ENCODE data around the gene NID1. TPM values are rescaled to one million over a fixed set of nuclear protein-coding genes. Genes with fewer than 3 reads are reported as not detected.

The NID1 gene
- total and polyA plus RNA-seq, 4 donors, result 21.2 to 90.1 (median 55.2) TPM

DNA sequence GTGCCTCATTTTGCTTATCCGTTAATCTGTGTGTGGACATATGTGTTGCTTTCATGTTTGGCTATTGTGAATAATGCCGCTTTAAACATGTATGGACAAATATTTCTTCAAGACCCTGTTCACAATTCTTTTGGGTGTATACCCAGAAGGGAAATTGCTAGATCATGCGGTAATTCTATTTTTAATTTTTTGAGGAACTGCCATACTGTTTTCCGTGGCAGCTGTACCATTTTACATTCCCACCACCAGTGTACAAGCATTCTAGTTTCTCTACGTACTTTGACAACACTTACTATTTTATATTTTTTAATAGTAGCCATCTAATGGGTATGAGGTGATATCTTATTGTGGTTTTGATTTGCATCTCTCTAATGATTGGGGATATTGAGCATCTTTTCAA is 7.1 kb upstream of the NID1 start:
- WGBS, result 89% methylated on average over 5 of the region's 5 CpGs
- Histone ChIP-seq H3K9me3 (ENCODE audit: control insufficient read depth in 4 of 4, low read length in 3 of 4) (peaks cover 2 to 5% (median 3%) of the 10 kb centered on the region in 4 donors), H3K4me3 (ENCODE audit: low read depth in 1 of 3, low read length in 3 of 3) (no peak overlapping the region), H3K36me3 (ENCODE audit: control insufficient read depth in 4 of 4, insufficient read depth in 3 of 4, low read depth in 1 of 4, low read length in 3 of 4) (no peaks in the 10 kb centered on the region), H3K9ac (ENCODE audit: low read depth in 1 of 2, low read length in 2 of 2) (no peak overlapping the region), H3K27ac (ENCODE audit: low read depth in 1 of 2, low read length in 2 of 2) (no peak overlapping the region), H3K4me1 (ENCODE audit: control insufficient read depth in 4 of 4, insufficient read depth in 4 of 4, low read length in 3 of 4) (peaks cover 2 to 32% (median 19%) of the 10 kb centered on the region in 4 donors), H3K27me3 (ENCODE audit: control insufficient read depth in 4 of 4, insufficient read depth in 4 of 4, low read length in 3 of 4) (no peaks in the 10 kb centered on the region)
- no peak for TF ChIP-seq EGR1 (IDR thresholded peaks at IDR 0.05; ENCODE audit: low read depth in 2 of 2)
- TF ChIP-seq HNF4A (conservative IDR thresholded peaks at IDR 0.05), result no peak
- no peak for TF ChIP-seq SP1 (IDR thresholded peaks at IDR 0.05)
- TF ChIP-seq TAF1 (conservative IDR thresholded peaks at IDR 0.05), result no peak
- TF ChIP-seq, protein P1, sequence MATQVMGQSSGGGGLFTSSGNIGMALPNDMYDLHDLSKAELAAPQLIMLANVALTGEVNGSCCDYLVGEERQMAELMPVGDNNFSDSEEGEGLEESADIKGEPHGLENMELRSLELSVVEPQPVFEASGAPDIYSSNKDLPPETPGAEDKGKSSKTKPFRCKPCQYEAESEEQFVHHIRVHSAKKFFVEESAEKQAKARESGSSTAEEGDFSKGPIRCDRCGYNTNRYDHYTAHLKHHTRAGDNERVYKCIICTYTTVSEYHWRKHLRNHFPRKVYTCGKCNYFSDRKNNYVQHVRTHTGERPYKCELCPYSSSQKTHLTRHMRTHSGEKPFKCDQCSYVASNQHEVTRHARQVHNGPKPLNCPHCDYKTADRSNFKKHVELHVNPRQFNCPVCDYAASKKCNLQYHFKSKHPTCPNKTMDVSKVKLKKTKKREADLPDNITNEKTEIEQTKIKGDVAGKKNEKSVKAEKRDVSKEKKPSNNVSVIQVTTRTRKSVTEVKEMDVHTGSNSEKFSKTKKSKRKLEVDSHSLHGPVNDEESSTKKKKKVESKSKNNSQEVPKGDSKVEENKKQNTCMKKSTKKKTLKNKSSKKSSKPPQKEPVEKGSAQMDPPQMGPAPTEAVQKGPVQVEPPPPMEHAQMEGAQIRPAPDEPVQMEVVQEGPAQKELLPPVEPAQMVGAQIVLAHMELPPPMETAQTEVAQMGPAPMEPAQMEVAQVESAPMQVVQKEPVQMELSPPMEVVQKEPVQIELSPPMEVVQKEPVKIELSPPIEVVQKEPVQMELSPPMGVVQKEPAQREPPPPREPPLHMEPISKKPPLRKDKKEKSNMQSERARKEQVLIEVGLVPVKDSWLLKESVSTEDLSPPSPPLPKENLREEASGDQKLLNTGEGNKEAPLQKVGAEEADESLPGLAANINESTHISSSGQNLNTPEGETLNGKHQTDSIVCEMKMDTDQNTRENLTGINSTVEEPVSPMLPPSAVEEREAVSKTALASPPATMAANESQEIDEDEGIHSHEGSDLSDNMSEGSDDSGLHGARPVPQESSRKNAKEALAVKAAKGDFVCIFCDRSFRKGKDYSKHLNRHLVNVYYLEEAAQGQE (IDR thresholded peaks at IDR 0.05), result no peak
- TF ChIP-seq GABPA (IDR thresholded peaks at IDR 0.05 in 1 of 2, conservative IDR thresholded peaks at IDR 0.05 in 1 of 2), result no peak
- TF ChIP-seq YY1 (IDR thresholded peaks at IDR 0.05), result no peak
- no peak for TF ChIP-seq NR2F2 (IDR thresholded peaks at IDR 0.05)
- TF ChIP-seq RAD21 (IDR thresholded peaks at IDR 0.05), result no peak
- TF ChIP-seq, protein P2, sequence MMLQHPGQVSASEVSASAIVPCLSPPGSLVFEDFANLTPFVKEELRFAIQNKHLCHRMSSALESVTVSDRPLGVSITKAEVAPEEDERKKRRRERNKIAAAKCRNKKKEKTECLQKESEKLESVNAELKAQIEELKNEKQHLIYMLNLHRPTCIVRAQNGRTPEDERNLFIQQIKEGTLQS (IDR thresholded peaks at IDR 0.05), result no peak
- no peak for TF ChIP-seq HNF4G (IDR thresholded peaks at IDR 0.05)
- TF ChIP-seq RXRA (IDR thresholded peaks at IDR 0.05), result no peak
- no peak for TF ChIP-seq FOXA2 (IDR thresholded peaks at IDR 0.05)
- TF ChIP-seq, protein P3, sequence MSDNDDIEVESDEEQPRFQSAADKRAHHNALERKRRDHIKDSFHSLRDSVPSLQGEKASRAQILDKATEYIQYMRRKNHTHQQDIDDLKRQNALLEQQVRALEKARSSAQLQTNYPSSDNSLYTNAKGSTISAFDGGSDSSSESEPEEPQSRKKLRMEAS (IDR thresholded peaks at IDR 0.05), result no peak
- TF ChIP-seq, protein P4, sequence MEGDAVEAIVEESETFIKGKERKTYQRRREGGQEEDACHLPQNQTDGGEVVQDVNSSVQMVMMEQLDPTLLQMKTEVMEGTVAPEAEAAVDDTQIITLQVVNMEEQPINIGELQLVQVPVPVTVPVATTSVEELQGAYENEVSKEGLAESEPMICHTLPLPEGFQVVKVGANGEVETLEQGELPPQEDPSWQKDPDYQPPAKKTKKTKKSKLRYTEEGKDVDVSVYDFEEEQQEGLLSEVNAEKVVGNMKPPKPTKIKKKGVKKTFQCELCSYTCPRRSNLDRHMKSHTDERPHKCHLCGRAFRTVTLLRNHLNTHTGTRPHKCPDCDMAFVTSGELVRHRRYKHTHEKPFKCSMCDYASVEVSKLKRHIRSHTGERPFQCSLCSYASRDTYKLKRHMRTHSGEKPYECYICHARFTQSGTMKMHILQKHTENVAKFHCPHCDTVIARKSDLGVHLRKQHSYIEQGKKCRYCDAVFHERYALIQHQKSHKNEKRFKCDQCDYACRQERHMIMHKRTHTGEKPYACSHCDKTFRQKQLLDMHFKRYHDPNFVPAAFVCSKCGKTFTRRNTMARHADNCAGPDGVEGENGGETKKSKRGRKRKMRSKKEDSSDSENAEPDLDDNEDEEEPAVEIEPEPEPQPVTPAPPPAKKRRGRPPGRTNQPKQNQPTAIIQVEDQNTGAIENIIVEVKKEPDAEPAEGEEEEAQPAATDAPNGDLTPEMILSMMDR (IDR thresholded peaks at IDR 0.05; ENCODE audit: low read depth, low read length, missing input control), result no peak
- TF ChIP-seq FOXA1 (IDR thresholded peaks at IDR 0.05), result no peak
- TF ChIP-seq, protein P5, sequence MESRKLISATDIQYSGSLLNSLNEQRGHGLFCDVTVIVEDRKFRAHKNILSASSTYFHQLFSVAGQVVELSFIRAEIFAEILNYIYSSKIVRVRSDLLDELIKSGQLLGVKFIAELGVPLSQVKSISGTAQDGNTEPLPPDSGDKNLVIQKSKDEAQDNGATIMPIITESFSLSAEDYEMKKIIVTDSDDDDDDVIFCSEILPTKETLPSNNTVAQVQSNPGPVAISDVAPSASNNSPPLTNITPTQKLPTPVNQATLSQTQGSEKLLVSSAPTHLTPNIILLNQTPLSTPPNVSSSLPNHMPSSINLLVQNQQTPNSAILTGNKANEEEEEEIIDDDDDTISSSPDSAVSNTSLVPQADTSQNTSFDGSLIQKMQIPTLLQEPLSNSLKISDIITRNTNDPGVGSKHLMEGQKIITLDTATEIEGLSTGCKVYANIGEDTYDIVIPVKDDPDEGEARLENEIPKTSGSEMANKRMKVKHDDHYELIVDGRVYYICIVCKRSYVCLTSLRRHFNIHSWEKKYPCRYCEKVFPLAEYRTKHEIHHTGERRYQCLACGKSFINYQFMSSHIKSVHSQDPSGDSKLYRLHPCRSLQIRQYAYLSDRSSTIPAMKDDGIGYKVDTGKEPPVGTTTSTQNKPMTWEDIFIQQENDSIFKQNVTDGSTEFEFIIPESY (IDR thresholded peaks at IDR 0.05), result no peak
- TF ChIP-seq JUND (IDR thresholded peaks at IDR 0.05), result no peak
- DNase-seq (ENCODE audit: low spot score), result no peak
